Measurements from ENCODE around the gene TMCO4. TPM values are rescaled to one million over a fixed set of nuclear protein-coding genes. Genes with fewer than 3 reads are reported as not detected.

Gene TMCO4
- total RNA-seq, 1 experiment from 2014 or later: 15.1 TPM

- H3K4me1 Mint-ChIP-seq (ENCODE audit: low read depth, unreplicated experiment): peaks cover 11% of the 10 kb centered on the region
- no peak overlapping the region for H3K4me3 Mint-ChIP-seq (ENCODE audit: unreplicated experiment)
- H3K27ac Mint-ChIP-seq (ENCODE audit: unreplicated experiment): no peak overlapping the region
- CTCF ChIA-PET: no interaction called here
- H3K9me3 ChIP-seq: no peaks in the 10 kb centered on the region
- H3K27me3 ChIP-seq (replicated peaks; ENCODE audit: control insufficient read depth, insufficient read depth, low read length): no peaks in the 10 kb centered on the region
- no peaks in the 10 kb centered on the region for H3K36me3 ChIP-seq (ENCODE audit: control insufficient read depth, insufficient read depth, low read length)
- no peak for TF ChIP-seq CTCF (IDR thresholded peaks at IDR 0.05; ENCODE audit: insufficient read depth in 1 of 2, low read depth in 1 of 2, low read length in 1 of 2, severe bottlenecking in 1 of 2, unreplicated experiment in 1 of 2)
- H3K4me1 ChIP-seq: peaks cover 16% of the 10 kb centered on the region; the same call in 1 of the 2 replicates
- BruUV-seq (replicated peaks): no TSS peak
- H3K9me3 Mint-ChIP-seq (ENCODE audit: unreplicated experiment): no peaks in the 10 kb centered on the region
- POLR2A ChIA-PET: no interaction called here
- intact Hi-C loops (cut with micrococcal nuclease; ENCODE audit: unreplicated experiment): no loop called here
- no peak for DNase-seq
- no peak overlapping the region for H3K4me3 ChIP-seq (ENCODE audit: low read depth, low read length)
- no peaks in the 10 kb centered on the region for H3K36me3 Mint-ChIP-seq (ENCODE audit: insufficient read depth, unreplicated experiment)
- no peaks in the 10 kb centered on the region for H3K27me3 Mint-ChIP-seq (ENCODE audit: insufficient read depth, unreplicated experiment)
Observed at GRCh38 chr1:19738076-19738475, 61.6 kb downstream of the TMCO4 start.

- no peaks in the 10 kb centered on the region for H3K36me3 Mint-ChIP-seq (ENCODE audit: insufficient read depth, unreplicated experiment)
- Histone ChIP-seq H3K36me3 (ENCODE audit: control insufficient read depth, insufficient read depth, low read length) (no peaks in the 10 kb centered on the region), H3K9me3 (no peaks in the 10 kb centered on the region), H3K27me3 (replicated peaks; ENCODE audit: control insufficient read depth, insufficient read depth, low read length) (no peaks in the 10 kb centered on the region), H3K4me3 (ENCODE audit: low read depth, low read length) (no peak overlapping the region), H3K4me1 (peaks cover 16% of the 10 kb centered on the region; the same call in 1 of the 2 replicates)
- no peak overlapping the region for H3K27ac Mint-ChIP-seq (ENCODE audit: unreplicated experiment)
- no TSS peak for BruUV-seq (replicated peaks)
- DNase-seq: peak in 1 of 2 experiments; percentile 16
- ChIA-PET POLR2A (no interaction called here), CTCF (no interaction called here)
- H3K4me1 Mint-ChIP-seq (ENCODE audit: low read depth, unreplicated experiment): peaks cover 11% of the 10 kb centered on the region
- no peaks in the 10 kb centered on the region for H3K27me3 Mint-ChIP-seq (ENCODE audit: insufficient read depth, unreplicated experiment)
- intact Hi-C loops (cut with micrococcal nuclease; ENCODE audit: unreplicated experiment): no loop called here
- peak in 1 of 2 experiments; percentile 32 for TF ChIP-seq CTCF (IDR thresholded peaks at IDR 0.05; ENCODE audit: insufficient read depth in 1 of 2, low read depth in 1 of 2, low read length in 1 of 2, severe bottlenecking in 1 of 2, unreplicated experiment in 1 of 2)
- H3K4me3 Mint-ChIP-seq (ENCODE audit: unreplicated experiment): no peak overlapping the region
- no peaks in the 10 kb centered on the region for H3K9me3 Mint-ChIP-seq (ENCODE audit: unreplicated experiment)
Observed at GRCh38 chr1:19737104-19737825, 62.5 kb downstream of the TMCO4 start.

- Mint-ChIP-seq H3K9me3 (ENCODE audit: unreplicated experiment) (no peaks in the 10 kb centered on the region), H3K36me3 (ENCODE audit: insufficient read depth, unreplicated experiment) (no peaks in the 10 kb centered on the region), H3K4me1 (ENCODE audit: low read depth, unreplicated experiment) (peaks cover 11% of the 10 kb centered on the region), H3K4me3 (ENCODE audit: unreplicated experiment) (no peak overlapping the region), H3K27me3 (ENCODE audit: insufficient read depth, unreplicated experiment) (no peaks in the 10 kb centered on the region), H3K27ac (ENCODE audit: unreplicated experiment) (no peak overlapping the region)
- Histone ChIP-seq H3K36me3 (ENCODE audit: control insufficient read depth, insufficient read depth, low read length) (no peaks in the 10 kb centered on the region), H3K9me3 (no peaks in the 10 kb centered on the region), H3K27me3 (replicated peaks; ENCODE audit: control insufficient read depth, insufficient read depth, low read length) (no peaks in the 10 kb centered on the region), H3K4me1 (peaks cover 16% of the 10 kb centered on the region; the same call in 1 of the 2 replicates), H3K4me3 (ENCODE audit: low read depth, low read length) (no peak overlapping the region)
- TF ChIP-seq CTCF (IDR thresholded peaks at IDR 0.05; ENCODE audit: insufficient read depth in 1 of 2, low read depth in 1 of 2, low read length in 1 of 2, severe bottlenecking in 1 of 2, unreplicated experiment in 1 of 2): no peak
- ChIA-PET CTCF (no interaction called here), POLR2A (no interaction called here)
- intact Hi-C loops (cut with micrococcal nuclease; ENCODE audit: unreplicated experiment): no loop called here
- no TSS peak for BruUV-seq (replicated peaks)
- DNase-seq: no peak
Observed at GRCh38 chr1:19735440-19736127, 64.1 kb downstream of the TMCO4 start.
